Gastrocnemius medialis (tissue), 4 donors: ENCODE results near the gene LY6G6C.

Experiments used
- CTCF ChIP-seq, 5 experiments: fragments of 450-650 bp in 3 of 5; fragments of 200-600 bp in 2 of 5; sonication (generic) in 2 of 5; IDR thresholded peaks in 4 of 5; conservative IDR thresholded peaks in 1 of 5; 1 replicate in 4 of 5; 2 replicates in 1 of 5; pipeline ENCODE4 v1.5.1; 2016 to 2019; ENCODE audit warnings: antibody characterized with exemption in 5 of 5, mild to moderate bottlenecking in 3 of 5, moderate library complexity in 3 of 5
- POLR2A ChIP-seq, 2 donors: fragments of 450-650 bp; IDR thresholded peaks; one replicate each; pipeline ENCODE4 v1.6.1; 2017; ENCODE audit warnings: antibody characterized with exemption in 2 of 2, mild to moderate bottlenecking in 2 of 2, moderate library complexity in 2 of 2

- TF ChIP-seq CTCF (IDR thresholded peaks at IDR 0.05 in 4 of 5, conservative IDR thresholded peaks at IDR 0.05 in 1 of 5) = no peak
- no peak for TF ChIP-seq POLR2A (IDR thresholded peaks at IDR 0.05)
These were observed 10.9 kb downstream of the LY6G6C start for GRCh38 chr6:31710523-31711219.
